GM18951 (cell line): ENCODE data around the gene PTGDS.

ENCODE experiments used
- POLR2A ChIP-seq: IDR thresholded peaks from 4 replicates; pipeline ENCODE4 v1.6.1; 2011; ENCODE audit warnings: mild to moderate bottlenecking; ENCODE audit not compliant: insufficient read length, insufficient read depth; ENCODE audit errors: extremely low read depth
- in situ Hi-C: fragments of 300-500 bp; cut with MboI; formaldehyde crosslinking; loops from one replicate; pipeline ENCODE4 v1.12.0; 2022; ENCODE audit warnings: low sequenced_read_pairs, mixed read lengths, inconsistent platforms; ENCODE audit not compliant: unreplicated experiment

Gene PTGDS

DNA sequence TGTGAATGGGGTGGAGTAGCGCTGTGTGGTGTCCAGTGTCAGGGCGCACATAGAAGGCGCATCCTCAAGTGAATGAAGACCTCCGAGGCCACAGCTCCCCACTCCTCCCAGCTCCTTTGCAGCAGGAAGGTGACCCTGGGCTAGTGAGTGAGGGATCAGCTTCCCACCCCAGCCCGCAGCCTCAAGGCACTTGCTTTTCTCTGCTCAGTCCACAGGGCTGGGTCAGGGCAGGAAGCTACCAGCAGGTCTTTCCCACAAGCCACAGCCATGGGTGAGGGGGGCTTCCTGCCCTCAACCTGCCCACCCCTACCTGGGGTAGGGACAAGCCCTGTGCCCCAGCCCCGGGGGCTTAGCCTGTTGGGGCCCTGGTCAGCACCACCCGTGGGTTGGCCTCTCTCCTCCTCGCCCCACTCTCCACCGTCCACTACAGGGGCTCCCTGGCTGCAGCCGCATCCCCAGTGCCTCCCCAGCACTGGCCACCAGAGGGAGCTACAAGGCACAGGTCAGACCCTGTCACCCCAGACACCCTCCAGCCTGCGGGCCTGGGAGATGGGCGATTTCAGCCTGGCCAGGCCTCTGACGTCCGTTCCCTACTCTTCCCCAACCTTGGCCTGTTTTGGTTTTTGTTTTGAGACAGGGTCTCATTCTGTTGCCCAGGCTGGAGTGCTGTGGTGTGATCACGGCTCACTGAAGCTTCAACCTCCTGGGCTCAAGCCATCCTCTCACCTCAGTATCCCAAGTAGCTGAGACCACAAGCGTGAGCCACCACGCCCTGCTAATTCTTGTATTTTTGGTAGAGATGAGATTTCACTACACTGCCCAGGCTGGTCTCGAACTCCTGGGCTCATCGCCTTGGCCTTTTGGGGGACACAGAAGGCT, 52.0 kb downstream of the PTGDS start:
- in situ Hi-C loops = loop anchor here (25.0 kb wide), 1 partner anchor 242 kb away; the partner anchor contains the start of genes CCDC183 and TMEM141
- peak; percentile 8 for TF ChIP-seq POLR2A

DNA sequence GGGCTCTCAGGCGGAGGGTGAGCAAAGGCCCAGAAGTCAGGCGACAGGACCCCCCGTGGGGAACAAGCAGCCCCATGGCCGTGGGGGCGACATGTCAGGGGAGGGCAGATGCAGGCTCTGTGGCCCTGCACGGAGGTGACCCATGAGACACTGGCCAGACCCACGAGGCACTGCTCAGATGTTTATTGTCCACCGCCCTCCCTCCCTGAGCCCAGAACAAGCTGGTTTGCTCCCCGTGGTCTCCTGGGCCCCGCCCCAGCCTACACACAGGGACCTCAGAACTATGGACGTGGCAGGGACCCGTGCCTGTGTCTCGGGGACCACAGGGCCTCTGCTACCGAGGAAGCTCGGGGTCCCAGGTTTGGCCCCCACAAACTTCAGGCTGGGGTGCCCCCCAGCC, 52.7 kb downstream of the PTGDS start:
- in situ Hi-C loops = loop anchor here (25.0 kb wide), 1 partner anchor 243 kb away; the partner anchor contains the start of genes CCDC183 and TMEM141
- no peak for TF ChIP-seq POLR2A

DNA sequence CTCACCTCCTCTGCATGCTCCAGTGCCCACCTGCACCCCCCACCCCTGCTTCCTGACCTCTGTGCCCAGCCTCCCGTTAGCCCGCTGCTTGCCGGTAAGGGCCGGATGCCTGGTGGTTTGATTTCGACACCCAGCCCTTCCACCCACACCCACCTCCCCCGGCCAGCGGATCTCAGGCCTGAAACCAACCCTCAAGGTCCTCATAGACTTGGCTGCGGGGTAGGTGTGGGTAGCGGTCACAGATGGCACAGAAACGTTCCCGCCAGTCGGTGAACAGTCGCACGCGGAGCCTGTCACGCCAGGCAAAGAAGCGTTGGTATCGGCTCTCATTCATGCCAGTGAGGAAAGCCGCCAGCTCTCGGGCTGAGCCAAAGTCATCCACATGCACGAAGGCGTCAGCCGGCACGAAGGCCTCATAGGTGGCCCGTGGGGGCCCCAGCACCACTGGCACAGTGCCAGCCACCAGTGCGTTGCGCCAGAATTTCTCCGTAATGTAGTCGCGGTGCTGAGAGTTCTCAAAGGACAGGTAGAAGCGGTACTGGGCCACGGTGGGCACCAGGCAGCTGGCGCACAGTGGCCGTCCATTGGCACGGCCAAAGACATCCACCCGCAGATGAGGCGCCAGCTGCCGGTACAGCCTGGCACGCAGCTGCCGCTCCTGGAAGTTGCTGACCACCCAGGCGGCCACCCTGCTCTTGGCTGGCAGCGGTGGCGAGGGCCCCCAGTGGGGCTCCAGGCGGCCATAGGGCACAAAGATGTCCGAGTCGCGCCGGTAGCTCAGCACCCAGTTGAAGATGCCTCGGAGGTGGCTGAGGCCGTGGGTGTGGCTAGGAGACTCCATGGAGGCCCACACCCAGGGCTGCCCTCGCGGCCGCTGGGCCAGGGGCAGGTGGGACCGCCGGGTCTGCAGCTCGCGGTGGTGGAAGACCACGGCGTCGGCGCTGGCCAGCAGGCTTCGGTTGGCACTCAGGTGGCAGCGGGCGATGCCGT, 53.5 kb downstream of the PTGDS start:
- in situ Hi-C loops = loop anchor here (25.0 kb wide), 1 partner anchor 244 kb away; the partner anchor contains the start of genes CCDC183 and TMEM141
- TF ChIP-seq POLR2A = no peak
